ENCODE measurements around the gene ADSS1. TPM values are rescaled to one million over a fixed set of nuclear protein-coding genes. Genes with fewer than 3 reads are reported as not detected.
"Not testable (repeated sequence)": the region's sequence is repeated elsewhere in the genome, so short reads cannot be mapped to it uniquely, and the experiment has no call there.

ADSS1 gene
- total RNA-seq, 1 experiment from 2014 or later = 4.2 TPM

DNA sequence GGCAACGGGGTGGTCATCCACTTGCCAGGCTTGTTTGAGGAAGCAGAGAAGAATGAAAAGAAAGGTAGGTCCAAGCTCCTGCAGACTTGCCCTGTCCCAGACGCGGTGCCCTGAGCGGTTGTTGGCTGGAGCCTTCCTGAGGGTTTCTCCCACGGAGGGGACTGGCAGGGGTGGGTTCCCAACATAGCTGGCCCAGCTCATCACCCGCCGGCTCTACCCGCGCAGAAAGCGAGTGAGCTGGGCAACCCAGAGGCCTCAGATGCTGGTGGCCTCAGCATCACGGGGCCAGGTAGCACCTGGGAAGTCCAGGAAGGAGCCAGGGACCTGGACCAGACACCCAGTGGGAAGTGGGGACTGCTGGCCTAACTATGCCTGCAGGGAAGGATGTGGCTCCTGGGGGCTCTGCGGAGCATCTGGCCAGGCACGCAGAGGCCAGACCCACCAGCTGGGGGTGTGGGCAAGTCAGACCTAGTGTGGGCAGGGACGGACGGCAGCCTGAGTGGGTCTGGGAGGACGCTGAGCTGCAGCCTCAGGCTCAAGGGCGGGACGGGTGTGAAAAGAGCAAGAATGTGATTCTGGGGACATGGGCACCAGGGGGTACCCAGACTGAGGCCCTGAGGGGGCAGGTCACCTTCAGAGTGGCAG lies 14.5 kb downstream of the ADSS1 start:
- in situ Hi-C loops (cut with HindIII; ENCODE audit: low pct_unique_long_range_greater_than_20kb, low sequenced_read_pairs) = no loop called here
- DNase-seq (ENCODE audit: low read depth, low spot score) = no peak

DNA sequence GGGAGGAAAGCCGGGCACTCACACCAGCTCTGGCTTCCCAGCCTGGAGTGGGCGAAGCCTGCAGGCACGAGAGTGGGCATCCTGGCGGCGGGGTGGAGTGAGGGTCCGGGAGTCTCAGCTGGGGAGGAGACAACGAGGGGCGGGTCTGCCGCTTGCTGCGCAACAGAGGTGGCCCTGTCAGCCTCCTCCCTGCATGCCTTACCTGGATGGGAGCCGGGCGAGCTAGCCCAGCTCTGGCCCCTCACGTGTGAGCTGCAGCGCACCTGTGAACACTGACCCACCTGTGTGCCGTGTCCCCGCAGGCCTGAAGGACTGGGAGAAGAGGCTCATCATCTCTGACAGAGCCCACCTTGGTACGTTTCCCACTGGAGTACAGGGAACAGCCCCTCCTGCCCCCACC lies 15.0 kb downstream of the ADSS1 start:
- no peak for DNase-seq (ENCODE audit: low read depth, low spot score)
- in situ Hi-C loops (cut with HindIII; ENCODE audit: low pct_unique_long_range_greater_than_20kb, low sequenced_read_pairs) = no loop called here

DNA sequence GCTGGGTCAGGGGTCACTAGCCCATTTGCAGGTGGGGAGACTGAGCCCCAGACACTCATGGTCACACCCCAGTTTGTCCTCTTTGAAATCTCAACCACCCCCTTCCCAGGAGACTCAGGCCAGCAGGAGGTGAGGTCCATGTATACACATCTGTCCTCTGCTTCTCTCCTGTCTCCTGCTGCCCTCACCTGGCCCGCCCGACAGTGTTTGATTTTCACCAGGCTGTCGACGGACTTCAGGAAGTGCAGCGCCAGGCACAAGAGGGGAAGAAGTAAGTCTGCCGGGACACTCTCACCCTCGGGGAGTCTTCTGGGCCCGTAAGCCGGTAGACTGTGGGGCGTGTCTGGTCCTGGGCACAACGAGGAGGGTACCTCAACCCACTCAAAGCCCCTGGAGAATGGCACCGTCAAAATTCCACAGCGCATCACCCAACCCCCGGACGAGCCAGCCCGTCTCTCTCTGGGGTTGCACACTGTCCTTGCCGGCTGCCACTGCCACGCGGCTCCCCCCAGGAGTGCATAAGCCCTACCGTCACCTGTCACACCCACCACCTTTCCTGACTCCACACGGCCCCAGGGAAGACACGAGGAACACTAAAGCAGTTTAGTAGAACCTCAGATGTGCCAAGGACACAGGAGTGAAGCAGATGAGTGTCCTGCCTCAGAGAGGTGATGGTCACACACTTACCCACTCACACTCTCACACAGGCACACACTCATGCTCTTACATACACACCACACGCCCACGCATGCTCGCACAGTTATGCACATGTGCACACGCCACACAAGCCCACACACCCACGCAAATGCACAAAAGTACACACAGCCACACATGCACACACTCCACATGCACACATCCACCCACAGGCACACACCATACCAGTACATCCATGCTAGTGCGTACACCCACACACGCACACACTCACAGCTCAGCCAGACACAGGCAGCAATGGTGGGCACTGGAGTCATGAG lies 15.8 kb downstream of the ADSS1 start:
- in situ Hi-C loops (cut with HindIII; ENCODE audit: low pct_unique_long_range_greater_than_20kb, low sequenced_read_pairs) = no loop called here

DNA sequence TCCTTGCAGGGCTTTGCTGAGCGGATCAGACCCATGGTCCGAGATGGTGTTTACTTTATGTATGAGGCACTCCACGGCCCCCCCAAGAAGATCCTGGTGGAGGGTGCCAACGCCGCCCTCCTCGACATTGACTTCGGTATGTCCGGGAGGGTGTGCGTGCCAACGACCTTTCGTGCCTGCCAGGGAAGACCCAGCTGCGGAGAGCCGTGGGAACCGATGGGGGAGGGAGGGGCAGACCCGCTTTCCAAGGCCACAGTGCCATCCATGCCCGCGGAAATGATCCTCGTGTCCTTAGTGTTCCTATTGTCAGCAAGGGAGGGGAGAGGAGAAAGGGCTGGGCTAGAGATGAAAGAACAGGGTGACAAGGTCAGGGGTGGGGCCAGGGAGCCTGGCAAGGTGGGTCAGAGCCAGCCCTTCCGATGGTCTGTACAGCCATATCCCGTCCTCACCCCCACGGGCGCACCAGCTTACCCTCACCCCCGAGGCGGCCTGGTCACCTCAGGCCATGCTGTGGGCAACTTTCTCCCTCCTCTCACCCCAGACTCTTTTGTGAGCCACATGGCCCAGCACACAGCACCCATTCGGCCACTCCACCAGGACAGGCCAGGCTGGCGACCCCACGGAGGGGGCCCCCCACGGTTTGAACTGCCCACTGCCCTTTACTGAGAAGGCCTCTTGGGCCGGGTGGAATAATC lies 17.2 kb downstream of the ADSS1 start:
- in situ Hi-C loops (cut with HindIII; ENCODE audit: low pct_unique_long_range_greater_than_20kb, low sequenced_read_pairs) = no loop called here
- no peak for DNase-seq (ENCODE audit: low read depth, low spot score)

More for the DNA sequence above, 15.8 kb downstream of the ADSS1 start:
- no peak for DNase-seq (ENCODE audit: low read depth, low spot score)

DNA sequence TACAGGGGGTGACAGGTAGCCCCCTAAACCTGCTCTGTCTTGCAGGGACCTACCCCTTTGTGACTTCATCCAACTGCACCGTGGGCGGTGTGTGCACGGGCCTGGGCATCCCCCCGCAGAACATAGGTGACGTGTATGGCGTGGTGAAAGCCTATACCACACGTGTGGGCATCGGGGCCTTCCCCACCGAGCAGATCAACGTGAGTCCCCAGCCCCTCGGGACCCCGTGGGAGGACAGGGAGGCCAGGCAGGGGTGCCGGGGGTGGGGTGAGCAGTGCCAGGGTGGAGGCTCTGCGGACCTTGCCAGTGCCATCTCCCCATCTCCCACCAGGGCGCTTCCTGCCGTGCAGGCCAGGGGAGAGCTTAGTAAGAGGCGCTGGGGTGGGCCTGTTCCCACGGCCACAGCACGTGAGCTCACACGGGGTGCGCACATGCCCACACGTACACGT lies 17.8 kb downstream of the ADSS1 start:
- in situ Hi-C loops (cut with HindIII; ENCODE audit: low pct_unique_long_range_greater_than_20kb, low sequenced_read_pairs) = no loop called here
- no peak for DNase-seq (ENCODE audit: low read depth, low spot score)

DNA sequence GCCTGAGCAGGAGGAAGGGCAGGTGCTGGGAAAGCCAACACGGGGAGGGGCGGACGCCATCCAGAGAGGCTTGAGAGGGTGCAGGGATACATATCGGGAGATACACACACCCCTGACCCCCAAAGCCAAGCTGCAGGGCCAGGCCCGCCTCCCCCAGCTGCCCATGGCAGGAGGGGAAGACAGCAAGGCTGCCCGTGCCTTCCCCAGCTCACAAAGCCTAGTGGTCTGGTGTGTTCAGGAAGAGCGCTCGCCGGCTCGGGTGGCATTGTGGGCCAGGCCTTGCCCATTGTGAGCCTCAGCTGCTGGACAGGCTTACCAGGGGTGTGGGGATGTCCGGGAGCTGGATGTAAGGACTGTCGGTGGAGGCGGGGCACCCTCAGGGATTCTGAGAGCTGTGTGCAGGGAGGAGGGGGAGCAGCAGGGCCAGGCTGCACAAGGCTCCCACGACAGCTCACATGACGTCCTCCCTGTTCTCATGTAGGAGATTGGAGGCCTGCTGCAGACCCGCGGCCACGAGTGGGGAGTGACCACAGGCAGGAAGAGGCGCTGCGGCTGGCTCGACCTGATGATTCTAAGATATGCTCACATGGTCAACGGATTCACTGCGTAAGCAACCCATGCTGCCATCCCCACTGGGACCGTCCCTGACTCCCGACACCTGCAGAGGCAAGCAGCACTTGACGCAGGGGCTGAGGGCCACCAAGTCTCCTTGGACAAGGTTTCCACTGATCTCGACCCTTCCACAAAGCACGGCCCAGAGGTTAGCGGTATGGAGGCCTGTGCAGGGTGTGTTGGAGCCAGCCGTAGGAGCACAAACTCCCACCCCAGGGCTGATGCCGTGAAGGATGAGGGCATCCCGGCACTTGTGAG lies 18.8 kb downstream of the ADSS1 start:
- DNase-seq (ENCODE audit: low read depth, low spot score) = no peak
- in situ Hi-C loops (cut with HindIII; ENCODE audit: low pct_unique_long_range_greater_than_20kb, low sequenced_read_pairs) = no loop called here

DNA sequence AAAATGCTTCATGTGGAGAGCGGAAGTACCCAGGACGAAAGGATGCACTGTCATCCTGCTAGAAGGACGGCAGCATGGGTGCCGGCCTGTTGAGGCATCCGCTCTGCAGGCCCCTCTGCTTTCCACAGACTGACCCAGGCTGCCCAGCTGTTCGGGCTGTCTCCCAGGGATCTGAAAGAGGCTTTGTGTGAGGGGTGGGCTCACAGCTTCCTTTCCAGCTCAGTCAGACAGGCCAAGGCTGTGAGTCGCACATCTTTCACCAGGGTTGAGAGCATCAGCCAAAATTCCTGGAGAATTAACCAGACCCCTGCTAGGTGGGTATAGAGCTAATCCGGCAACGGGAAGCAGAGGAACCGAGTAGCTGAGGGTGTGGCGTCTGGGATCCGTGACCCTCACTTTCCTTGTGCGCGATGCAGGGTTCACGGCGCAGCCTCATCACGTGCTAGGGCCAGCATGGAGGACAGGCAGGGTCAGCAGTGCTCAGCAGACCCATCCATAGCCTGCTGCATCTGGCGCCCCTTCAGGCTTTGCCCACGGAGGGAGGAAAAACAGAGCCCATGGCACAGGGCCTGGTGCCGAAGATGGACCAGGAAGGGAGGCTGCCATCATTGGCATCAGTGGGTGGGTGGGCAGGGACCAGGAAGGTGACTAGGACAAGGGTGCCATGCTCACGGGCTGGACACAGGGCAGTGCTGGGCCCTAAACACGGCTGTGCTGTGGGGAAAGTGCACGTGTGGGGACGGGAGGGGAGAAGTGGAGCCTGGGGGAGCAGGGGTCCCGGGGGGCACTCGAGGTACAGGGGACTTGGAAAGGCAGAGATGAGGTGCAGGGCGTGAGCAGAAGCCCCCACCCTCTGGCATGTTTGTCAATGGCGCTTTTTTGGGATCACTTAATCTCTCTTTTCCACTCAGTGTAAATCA lies 19.7 kb downstream of the ADSS1 start:
- DNase-seq (ENCODE audit: low read depth, low spot score) = no peak
- in situ Hi-C loops (cut with HindIII; ENCODE audit: low pct_unique_long_range_greater_than_20kb, low sequenced_read_pairs) = no loop called here

DNA sequence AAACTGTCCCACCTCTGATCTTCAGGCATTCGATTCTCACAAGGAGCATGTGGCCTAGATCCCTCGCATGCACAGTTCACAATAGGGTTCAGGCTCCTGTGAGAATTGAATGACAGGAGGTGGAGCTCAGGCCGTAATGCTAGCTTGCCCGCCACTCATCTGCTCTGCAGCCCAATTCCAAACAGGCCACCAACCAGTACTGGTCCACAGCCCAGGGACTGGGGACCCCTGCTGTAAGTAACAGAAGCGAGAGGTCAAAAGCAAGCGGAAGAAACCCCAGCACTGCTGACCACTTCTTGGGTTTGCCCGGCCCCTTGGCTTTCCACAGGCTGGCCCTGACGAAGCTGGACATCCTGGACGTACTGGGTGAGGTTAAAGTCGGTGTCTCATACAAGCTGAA lies 20.5 kb downstream of the ADSS1 start:
- no peak for DNase-seq (ENCODE audit: low read depth, low spot score)
- in situ Hi-C loops (cut with HindIII; ENCODE audit: low pct_unique_long_range_greater_than_20kb, low sequenced_read_pairs) = no loop called here

DNA sequence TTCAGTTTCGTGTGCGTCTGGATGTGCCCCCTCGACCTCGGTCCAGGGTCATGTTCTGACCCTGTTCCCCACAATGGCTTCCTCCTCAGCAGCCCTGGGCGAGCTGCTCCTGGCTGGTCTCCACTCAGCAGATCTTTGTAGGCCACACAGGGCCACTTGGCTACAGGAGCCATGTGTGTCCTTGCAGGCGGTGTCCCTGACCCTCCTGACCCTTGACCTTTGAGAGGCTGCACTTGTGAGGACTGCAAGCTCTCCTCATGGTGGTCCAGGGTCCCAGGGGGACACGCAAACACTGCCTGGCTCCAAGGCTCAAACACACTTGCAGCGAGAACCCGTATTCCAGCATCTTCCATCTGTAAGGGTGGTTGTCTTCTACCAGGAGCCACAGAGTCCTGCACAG lies 21.4 kb downstream of the ADSS1 start:
- in situ Hi-C loops (cut with HindIII; ENCODE audit: low pct_unique_long_range_greater_than_20kb, low sequenced_read_pairs) = no loop called here
- DNase-seq (ENCODE audit: low read depth, low spot score) = no peak

DNA sequence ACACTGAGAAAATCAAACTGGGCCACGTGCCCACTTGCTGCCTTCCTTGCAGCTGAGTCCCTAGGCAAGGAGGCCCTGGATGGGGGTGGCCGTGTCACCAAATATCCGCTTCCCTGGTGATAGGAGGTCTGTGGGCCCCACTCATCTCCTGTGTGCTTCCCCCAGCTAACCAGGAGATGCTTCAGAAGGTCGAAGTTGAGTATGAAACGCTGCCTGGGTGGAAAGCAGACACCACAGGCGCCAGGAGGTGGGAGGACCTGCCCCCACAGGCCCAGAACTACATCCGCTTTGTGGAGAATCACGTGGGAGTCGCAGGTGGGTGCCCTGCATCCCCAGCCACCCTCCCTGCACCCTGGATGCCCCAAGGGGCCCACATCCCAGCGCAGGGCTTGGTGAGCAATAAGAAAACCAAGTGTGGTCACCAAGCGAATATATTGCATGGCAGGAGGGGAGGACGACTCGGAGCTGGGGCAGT lies 22.1 kb downstream of the ADSS1 start:
- no peak for DNase-seq (ENCODE audit: low read depth, low spot score)

DNA sequence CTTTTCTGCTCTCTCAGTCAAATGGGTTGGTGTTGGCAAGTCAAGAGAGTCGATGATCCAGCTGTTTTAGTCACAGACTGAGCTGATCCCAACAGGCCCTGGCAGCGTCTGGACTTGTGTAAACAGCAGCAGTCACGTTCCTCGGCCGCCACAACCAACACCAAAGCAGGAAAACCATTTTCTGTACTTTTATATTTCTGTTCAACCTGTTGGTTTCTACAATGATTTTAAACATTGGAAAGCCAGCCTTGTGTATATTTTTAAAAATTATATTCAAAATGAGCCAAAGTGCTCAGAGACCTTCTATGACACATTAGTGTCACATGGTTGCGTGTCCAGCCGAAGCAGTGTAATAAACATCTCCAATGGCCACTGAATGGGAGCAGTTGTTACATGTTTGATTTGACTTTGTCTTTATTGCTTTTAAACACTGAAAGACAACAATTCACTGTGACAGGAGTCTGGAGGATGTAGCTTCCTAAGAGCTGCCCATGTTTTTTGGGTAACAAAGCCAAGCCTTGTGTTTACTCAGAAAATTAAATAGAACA lies 23.0 kb downstream of the ADSS1 start:
- in situ Hi-C loops (cut with HindIII; ENCODE audit: low pct_unique_long_range_greater_than_20kb, low sequenced_read_pairs) = no loop called here
- no peak for DNase-seq (ENCODE audit: low read depth, low spot score)

More for the DNA sequence above, 22.1 kb downstream of the ADSS1 start:
- in situ Hi-C loops (cut with HindIII; ENCODE audit: low pct_unique_long_range_greater_than_20kb, low sequenced_read_pairs) = no loop called here

DNA sequence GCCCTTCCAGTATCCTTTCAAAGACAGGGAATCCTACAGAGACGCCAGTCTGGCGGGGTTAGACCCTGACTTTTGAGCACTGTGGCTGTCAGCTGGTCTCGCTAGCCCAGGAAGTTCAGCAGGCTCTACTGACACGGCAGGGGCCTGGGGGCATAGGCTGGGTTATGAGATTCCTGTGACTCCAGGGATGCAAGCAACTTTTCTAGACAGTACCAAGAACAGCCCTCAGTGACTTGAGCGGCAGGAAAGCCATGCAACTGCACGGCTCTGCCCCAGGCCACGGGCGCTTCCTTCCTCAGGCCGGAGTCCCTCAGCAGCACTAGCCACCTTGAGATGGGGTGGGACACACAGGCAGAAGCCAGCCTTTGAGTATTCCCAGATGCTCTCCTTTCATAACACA lies 23.8 kb downstream of the ADSS1 start:
- DNase-seq (ENCODE audit: low read depth, low spot score) = no peak
- in situ Hi-C loops (cut with HindIII; ENCODE audit: low pct_unique_long_range_greater_than_20kb, low sequenced_read_pairs) = no loop called here

DNA sequence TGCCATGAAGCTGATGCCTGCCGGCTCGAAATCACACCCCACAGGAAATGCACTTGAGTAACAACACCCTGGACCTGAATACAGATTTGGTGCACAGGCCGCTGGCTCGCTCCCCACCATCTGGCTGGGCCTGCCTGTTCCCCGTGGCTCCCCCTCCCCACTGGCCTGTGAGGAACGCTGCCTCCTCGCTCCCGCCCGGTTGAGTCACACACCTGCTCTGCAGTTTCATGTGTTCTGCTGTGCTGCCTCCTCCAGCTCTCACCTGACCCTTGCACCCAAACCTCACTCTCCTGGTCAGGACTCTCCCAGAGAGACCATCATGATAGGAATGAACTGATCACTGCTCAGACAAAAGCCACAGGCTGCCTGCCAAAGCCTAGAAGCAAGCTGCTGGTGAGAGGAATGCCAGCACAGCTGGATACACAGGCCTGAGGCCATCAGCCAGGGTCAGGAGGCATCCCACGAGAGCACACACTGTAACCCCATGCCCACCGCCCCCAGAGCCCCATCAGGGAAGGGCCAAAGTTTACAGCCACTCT lies 25.2 kb downstream of the ADSS1 start:
- in situ Hi-C loops (cut with HindIII; ENCODE audit: low pct_unique_long_range_greater_than_20kb, low sequenced_read_pairs) = no loop called here

DNA sequence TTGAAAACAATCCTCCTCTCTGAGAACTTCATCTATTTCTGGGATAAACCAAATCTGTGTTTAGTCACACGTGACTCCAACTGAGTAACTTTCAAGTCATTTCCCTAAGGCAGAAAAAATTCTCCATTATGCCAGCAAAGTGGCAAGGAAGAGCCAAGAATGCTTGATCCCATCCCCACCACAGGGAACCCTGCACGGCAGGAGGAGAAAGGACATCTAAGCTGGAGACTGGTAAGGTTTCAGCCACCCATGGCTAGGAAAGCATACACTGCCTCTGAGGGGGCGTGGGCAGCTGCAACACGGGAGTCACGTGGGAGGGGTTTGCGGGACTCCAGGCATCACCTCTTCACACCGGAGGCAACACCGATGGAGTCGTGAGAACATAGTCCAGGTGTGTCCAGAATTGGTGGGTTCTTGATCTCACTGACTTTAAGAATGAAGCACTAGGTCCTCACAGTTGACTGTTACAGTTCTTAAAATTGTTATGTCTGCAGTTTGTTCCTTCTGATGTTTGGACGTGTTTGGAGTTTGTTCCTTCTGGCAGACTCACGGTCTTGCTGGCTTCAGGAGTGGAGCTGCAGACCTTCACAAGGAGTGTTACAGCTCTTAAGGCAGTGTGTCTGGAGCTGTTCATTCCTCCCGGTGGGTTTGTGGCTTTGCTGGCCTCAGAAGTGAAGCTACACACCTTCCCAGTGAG lies 26.2 kb downstream of the ADSS1 start:
- DNase-seq (ENCODE audit: low read depth, low spot score) = no peak
- in situ Hi-C loops (cut with HindIII; ENCODE audit: low pct_unique_long_range_greater_than_20kb, low sequenced_read_pairs) = no loop called here

More for the DNA sequence above, 25.2 kb downstream of the ADSS1 start:
- DNase-seq (ENCODE audit: low read depth, low spot score) = peak; percentile 44

DNA sequence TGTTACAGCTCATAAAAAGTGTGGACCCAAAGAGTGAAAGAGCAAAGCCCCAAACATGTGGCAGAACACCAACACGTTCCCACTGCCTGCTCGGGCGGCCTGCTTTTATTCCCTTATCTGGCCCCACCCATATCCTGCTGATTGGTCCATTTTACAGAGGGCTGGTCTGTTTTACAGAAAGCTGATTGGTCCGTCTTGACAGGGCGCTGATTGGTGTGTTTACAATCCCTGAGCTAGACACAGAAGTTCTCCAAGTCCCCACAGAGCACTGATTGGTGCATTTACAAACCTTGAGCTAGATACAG lies 26.7 kb downstream of the ADSS1 start:
- DNase-seq (ENCODE audit: low read depth, low spot score); in situ Hi-C loops (cut with HindIII; ENCODE audit: low pct_unique_long_range_greater_than_20kb, low sequenced_read_pairs): not testable (repeated sequence)

All from SK-MEL-5 (cell line).